HUES6 (cell line): ENCODE data around the gene CYBC1.
A peak's percentile ranks its signal among the peaks of the same experiment; 100 is the strongest.
"Not testable (repeated sequence)": the region's sequence is repeated elsewhere in the genome, so short reads cannot be mapped to it uniquely, and the experiment has no call there.

Experiments
- H3K27ac ChIP-seq: 2 replicates; pipeline ENCODE4 v1.7.0; 2013; ENCODE audit warnings: low read depth, mild to moderate bottlenecking, low read length, inconsistent platforms
- H3K27me3 ChIP-seq: 2 replicates; pipeline ENCODE4 v1.6.1; 2013; ENCODE audit warnings: low read length; ENCODE audit not compliant: control insufficient read depth, insufficient read depth
- H3K36me3 ChIP-seq: 2 replicates; pipeline ENCODE4 v1.6.1; 2013; ENCODE audit warnings: low read length; ENCODE audit not compliant: control insufficient read depth, insufficient read depth
- H3K4me1 ChIP-seq: 2 replicates; pipeline ENCODE4 v1.6.1; 2013; ENCODE audit warnings: low read length; ENCODE audit not compliant: control insufficient read depth, insufficient read depth
- H3K4me3 ChIP-seq: 2 replicates; pipeline ENCODE4 v1.5.1; 2013; ENCODE audit warnings: low read depth, low read length
- H3K9ac ChIP-seq: one replicate; pipeline ENCODE4 v1.6.1; 2013; ENCODE audit warnings: mild to moderate bottlenecking, low read length
- H3K9me3 ChIP-seq: 2 replicates; pipeline ENCODE4 v1.6.1; 2013; ENCODE audit warnings: low read depth, low read length; ENCODE audit not compliant: control insufficient read depth, insufficient read depth

Gene CYBC1

GRCh38 chr17:82458179-82458884, 7.8 kb upstream of the CYBC1 start, which contains the start of gene NARF:
Gene NARF (plus strand): TSS chr17:82458741. CDS start chr17:82458804, 63 bp downstream.
- peak within 1 kb of the TSS; percentile 94 for H3K27ac ChIP-seq
- peak within 1 kb of the TSS; percentile 89 for H3K4me3 ChIP-seq
- H3K9ac ChIP-seq, result peak within 1 kb of the TSS; percentile 77

DNA sequence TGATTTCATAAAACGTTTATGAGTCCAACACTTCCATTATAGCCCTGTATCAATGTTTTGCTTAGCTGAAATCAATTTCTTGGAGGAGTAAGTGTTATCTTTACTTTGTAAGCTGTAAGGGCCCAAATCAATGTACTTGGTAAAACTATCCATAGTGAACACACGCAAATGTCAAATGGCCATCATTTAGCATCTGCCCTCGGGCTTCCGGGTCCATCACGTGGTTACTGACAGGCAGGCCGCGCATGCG, 7.3 kb upstream of the CYBC1 start:
- peak overlapping the region; percentile 94 for H3K27ac ChIP-seq
- H3K4me1 ChIP-seq, result 0 out of 2 replicates have a peak, but pooled peaks cover 4% of the 10 kb centered on the region

More at GRCh38 chr17:82458179-82458884, 7.8 kb upstream of the CYBC1 start, which contains the start of gene NARF:
- H3K27me3 ChIP-seq, result no peaks in the 10 kb centered on the region
- 0 out of 2 replicates have a peak, but pooled peaks cover 4% of the 10 kb centered on the region for H3K4me1 ChIP-seq
- peaks cover 3% of the 10 kb centered on the region; the same call in 1 of the 2 replicates for H3K9me3 ChIP-seq
- H3K36me3 ChIP-seq, result peaks cover 33% of the 10 kb centered on the region

DNA sequence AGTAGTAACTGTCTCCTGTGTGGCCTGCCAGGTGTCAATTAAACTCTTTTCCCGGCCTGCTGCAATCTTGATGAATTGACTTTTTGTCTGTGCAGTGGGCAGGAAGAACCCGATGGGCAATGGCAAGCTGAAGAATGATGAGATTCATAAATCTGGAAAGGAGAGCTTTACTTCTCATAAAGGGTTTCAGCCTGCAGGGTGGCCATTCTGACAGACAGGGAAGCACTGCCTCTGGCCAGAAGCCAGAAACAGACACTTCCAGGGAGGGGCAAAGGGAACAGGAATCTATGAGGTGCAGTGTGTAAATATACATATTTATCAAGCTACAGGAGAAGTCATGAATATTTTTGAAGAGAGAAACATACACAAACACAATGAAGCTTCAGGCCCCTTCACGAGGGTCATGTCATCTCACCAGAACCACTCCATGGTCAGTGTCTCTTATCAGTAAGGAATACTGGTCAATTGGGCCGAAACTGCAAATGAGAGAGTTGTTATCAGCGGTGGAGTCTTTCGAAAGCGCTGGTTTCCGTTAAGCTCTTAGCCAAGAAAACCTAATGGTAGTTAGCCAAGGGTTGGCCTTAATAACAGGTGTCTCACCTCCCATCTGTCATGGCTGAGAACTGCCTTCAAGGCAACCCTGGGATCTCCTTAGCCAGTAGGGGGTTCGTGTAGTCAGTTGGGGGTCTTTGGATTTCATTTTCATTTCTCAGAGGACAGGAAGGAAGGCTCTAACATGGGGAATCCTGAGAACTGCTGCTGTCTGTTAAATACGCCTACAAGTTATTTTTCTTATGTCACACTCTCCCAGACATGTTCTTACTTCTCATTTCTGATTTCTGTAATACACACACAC, 6.7 kb upstream of the CYBC1 start:
- no peaks in the 10 kb centered on the region for H3K27me3 ChIP-seq
- H3K9ac ChIP-seq, result peak overlapping the region; percentile 77
- H3K27ac ChIP-seq, result no peak overlapping the region
- 0 out of 2 replicates have a peak, but pooled peaks cover 4% of the 10 kb centered on the region for H3K4me1 ChIP-seq
- H3K36me3 ChIP-seq, result peaks cover 23% of the 10 kb centered on the region
- H3K4me3 ChIP-seq, result peak overlapping the region; percentile 89
- H3K9me3 ChIP-seq, result peaks cover 8% of the 10 kb centered on the region

More for the DNA sequence above, 7.3 kb upstream of the CYBC1 start:
- H3K36me3 ChIP-seq, result peaks cover 29% of the 10 kb centered on the region
- H3K4me3 ChIP-seq, result peak overlapping the region; percentile 89
- no peaks in the 10 kb centered on the region for H3K27me3 ChIP-seq
- peaks cover 5% of the 10 kb centered on the region; the same call in 1 of the 2 replicates for H3K9me3 ChIP-seq
- peak overlapping the region; percentile 77 for H3K9ac ChIP-seq

GRCh38 chr17:82453706-82454105, 3.2 kb upstream of the CYBC1 start:
- not testable (repeated sequence) for H3K27me3 ChIP-seq, H3K36me3 ChIP-seq, H3K9ac ChIP-seq, H3K4me1 ChIP-seq, H3K4me3 ChIP-seq, H3K27ac ChIP-seq
- peaks cover 13% of the 10 kb centered on the region for H3K9me3 ChIP-seq

DNA sequence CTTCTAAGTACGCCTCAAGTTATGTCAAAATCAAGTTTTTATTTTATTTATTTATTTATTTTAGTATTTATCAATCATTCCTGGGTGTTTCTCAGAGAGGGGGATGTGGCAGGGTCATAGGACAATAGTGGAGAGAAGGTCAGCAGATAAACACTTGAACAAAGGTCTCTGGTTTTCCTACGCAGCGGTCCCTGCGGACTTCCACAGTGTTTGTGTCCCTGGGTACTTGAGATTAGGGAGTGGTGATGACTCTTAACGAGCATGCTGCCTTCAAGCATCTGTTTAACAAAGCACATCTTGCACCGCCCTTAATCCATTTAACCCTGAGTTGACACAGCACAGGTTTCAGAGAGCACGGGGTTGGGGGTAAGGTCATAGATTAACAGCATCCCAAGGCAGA, 2.6 kb upstream of the CYBC1 start:
- H3K36me3 ChIP-seq, H3K4me3 ChIP-seq, H3K4me1 ChIP-seq, H3K27me3 ChIP-seq, H3K9ac ChIP-seq, H3K27ac ChIP-seq: not testable (repeated sequence)
- H3K9me3 ChIP-seq, result peaks cover 13% of the 10 kb centered on the region

DNA sequence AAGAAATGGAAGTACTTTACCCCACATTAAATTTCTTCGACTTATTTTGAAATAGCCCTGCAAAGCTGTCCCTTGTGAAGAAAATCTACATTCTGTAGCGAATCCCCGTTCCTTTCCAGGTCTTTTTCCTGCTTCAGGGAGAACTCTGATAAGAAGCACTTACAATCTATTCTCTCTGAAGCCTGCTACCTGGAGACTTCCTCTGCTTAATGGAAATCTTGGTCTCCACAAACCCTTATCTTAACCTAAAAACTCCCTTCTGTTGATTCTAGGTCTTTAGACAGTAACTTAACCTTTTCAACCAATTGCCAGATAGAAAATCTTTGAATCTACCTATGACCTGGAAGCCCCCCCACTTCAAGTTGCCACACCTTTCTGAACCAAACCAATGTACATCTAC, 1.6 kb upstream of the CYBC1 start:
- H3K9me3 ChIP-seq, result peaks cover 13% of the 10 kb centered on the region
- no peaks in the 10 kb centered on the region for H3K4me1 ChIP-seq
- no peak overlapping the region for H3K4me3 ChIP-seq
- H3K27me3 ChIP-seq, result no peaks in the 10 kb centered on the region
- no peak overlapping the region for H3K27ac ChIP-seq
- H3K9ac ChIP-seq, result no peak overlapping the region
- H3K36me3 ChIP-seq, result peaks cover 6% of the 10 kb centered on the region; the same call in 1 of the 2 replicates

DNA sequence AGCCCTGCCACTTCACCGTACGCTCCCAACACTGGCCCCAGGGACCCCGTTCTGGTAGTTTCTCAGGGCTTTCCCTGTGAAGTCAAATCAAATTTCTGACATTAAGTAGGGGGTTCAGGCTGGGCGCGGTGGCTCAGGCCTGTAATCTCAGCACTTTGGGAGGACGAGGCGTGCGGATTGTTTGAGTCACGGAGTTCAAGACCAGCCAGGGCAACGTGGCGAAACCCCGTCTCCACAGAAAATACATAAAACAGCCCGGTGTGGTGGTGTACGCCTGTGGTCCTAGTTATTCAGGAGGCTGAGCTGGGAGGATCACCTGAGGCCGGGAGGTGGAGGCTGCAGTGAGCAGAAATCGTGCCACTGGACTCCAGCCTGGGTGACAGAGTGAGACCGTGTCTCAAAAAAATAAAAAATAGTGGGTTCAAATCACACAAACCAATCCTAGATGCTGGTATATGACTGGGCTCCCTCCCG, 632 bp downstream of the CYBC1 start:
- H3K27me3 ChIP-seq, result no peaks in the 10 kb centered on the region
- H3K4me1 ChIP-seq, result no peaks in the 10 kb centered on the region
- 0 out of 2 replicates have a peak overlapping the region, but pooled peaks have one; percentile 61 for H3K27ac ChIP-seq
- H3K36me3 ChIP-seq, result peaks cover 19% of the 10 kb centered on the region
- H3K9me3 ChIP-seq, result peaks cover 13% of the 10 kb centered on the region
- H3K4me3 ChIP-seq, result peak overlapping the region; percentile 99
- peak overlapping the region; percentile 86 for H3K9ac ChIP-seq

DNA sequence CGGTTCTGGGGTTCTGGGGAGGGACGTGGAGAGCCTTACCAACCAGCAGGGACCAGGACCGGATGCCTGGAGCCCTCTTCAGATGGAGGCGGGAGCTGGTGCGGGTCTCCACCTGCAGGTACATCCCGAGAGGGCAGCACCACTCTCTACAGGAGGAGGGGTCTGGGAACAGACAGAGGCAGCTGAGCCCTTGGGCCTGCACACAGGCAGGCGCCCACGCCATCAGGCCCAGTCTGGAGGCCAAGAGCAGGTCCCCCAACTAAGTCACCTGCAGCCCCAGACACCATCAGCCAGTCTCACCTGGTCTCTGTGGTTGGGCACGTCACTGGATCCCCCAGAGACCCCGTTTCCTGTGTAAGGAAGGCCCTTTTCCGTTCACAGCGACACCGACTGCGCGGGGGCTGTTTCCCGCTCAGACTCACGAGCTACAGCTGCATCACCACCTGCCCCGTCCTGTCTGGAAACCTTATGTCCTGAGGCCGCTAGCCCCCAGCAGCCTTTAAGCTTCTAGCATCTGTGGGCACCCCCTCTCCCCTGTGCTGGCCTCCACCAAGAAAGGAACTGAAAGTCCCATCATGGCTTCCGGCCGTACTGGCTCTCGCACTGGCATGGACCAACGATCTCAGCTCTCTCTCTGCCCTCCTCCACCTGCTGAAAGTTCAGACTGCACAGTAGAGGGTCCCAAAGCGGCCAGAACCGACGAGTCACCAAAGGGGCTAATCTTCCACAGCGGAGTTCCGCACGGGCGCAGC, 1.2 kb downstream of the CYBC1 start:
- Histone ChIP-seq H3K9ac (peak overlapping the region; percentile 86), H3K27me3 (no peaks in the 10 kb centered on the region), H3K27ac (no peak overlapping the region), H3K4me1 (no peaks in the 10 kb centered on the region), H3K9me3 (peaks cover 13% of the 10 kb centered on the region), H3K4me3 (peak overlapping the region; percentile 99), H3K36me3 (peaks cover 25% of the 10 kb centered on the region)

DNA sequence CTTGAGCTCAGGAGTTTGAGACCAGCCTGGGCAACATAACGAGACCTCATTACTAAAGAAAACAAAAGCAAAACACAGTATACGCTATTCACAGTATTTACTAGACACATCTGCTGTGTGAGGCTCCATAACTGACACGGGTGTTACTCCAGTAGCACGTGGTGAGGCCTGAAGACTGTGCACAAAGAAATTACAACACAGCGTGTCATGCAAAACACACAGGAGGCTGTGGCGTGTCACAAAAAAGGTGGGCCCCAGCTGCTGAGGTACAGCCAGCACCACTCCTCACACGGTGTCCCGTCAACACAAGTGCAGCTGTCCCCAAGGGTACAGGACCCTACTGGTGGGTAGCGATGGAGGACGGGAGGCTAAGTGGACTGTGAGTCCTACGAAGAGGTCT, 2.7 kb downstream of the CYBC1 start:
- Histone ChIP-seq H3K4me1 (no peaks in the 10 kb centered on the region), H3K36me3 (peaks cover 39% of the 10 kb centered on the region), H3K27ac (no peak overlapping the region), H3K9ac (no peak overlapping the region), H3K27me3 (no peaks in the 10 kb centered on the region), H3K4me3 (no peak overlapping the region), H3K9me3 (peaks cover 8% of the 10 kb centered on the region; the same call in 1 of the 2 replicates)

DNA sequence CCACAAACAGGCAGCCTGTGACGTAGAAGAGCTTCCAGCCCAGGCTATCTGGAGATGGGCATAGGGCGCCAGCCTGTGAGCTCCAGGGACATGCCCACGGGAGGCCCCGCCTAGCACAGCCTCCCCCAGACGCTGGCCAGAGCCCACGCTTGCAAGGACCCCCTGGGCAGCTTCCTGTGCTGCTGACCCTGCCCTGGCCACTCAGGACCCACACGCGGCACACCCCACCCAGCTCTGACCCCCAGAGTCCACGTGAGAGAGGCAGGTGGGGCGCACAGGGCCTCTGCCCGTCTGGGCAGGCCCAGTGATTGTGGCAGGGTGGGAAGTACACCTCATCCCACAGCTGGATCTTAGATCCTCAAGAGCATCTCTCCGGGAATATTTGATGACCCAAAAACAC, 3.9 kb downstream of the CYBC1 start:
- H3K4me1 ChIP-seq, result no peaks in the 10 kb centered on the region; the same call in 1 of the 2 replicates
- peaks cover 3% of the 10 kb centered on the region; the same call in 1 of the 2 replicates for H3K9me3 ChIP-seq
- H3K36me3 ChIP-seq, result peaks cover 50% of the 10 kb centered on the region
- H3K27ac ChIP-seq, result no peak overlapping the region
- H3K9ac ChIP-seq, result no peak overlapping the region
- H3K4me3 ChIP-seq, result no peak overlapping the region
- no peaks in the 10 kb centered on the region for H3K27me3 ChIP-seq
